Gastrocnemius medialis (tissue), 4 donors: ENCODE measurements around the gene ALPL. TPM values are rescaled to one million over a fixed set of nuclear protein-coding genes. Genes with fewer than 3 reads are reported as not detected.

ENCODE experiments used
- ATAC-seq, 2 donors: fragments of 150-250 bp; one replicate each; pipeline ENCODE4 v1.9.1; 2016
- DNase-seq, 2 donors: peaks; one replicate each; pipeline ENCODE4 v3.0.0-alpha.2; 2019
- H3K27ac ChIP-seq, 4 donors: fragments of 200-600 bp; sonication (generic); 1 replicate in 1 of 4; 2 replicates in 3 of 4; pipeline ENCODE4 v1.5.1; 2016 to 2018; ENCODE audit warnings: mild to moderate bottlenecking in 2 of 4, moderate library complexity in 1 of 4
- H3K27me3 ChIP-seq, 3 donors: fragments of 200-600 bp; sonication (generic) in 2 of 3; 1 replicate in 1 of 3; 2 replicates in 2 of 3; pipeline versions ENCODE4 v1.5.1 to v1.6.0; 2016 to 2019; ENCODE audit warnings: mild to moderate bottlenecking in 1 of 3, moderate library complexity in 1 of 3
- H3K36me3 ChIP-seq, 2 donors: fragments of 200-600 bp; sonication (generic) in 1 of 2; one replicate each; pipeline ENCODE4 v1.5.1; 2017 to 2018
- H3K4me1 ChIP-seq, 2 donors: fragments of 200-600 bp; sonication (generic) in 1 of 2; one replicate each; pipeline ENCODE4 v1.5.1; 2016 to 2017; ENCODE audit warnings: mild to moderate bottlenecking in 2 of 2
- H3K4me3 ChIP-seq, 4 donors: fragments of 200-600 bp; sonication (generic) in 3 of 4; 1 replicate in 1 of 4; 2 replicates in 3 of 4; pipeline ENCODE4 v1.5.1; 2016 to 2019; ENCODE audit warnings: mild to moderate bottlenecking in 2 of 4
- H3K9me3 ChIP-seq, 3 donors: fragments of 200-600 bp; sonication (generic) in 2 of 3; 1 replicate in 1 of 3; 2 replicates in 2 of 3; pipeline ENCODE4 v1.5.1; 2016 to 2019
- POLR2A ChIP-seq, 2 donors: fragments of 450-650 bp; IDR thresholded peaks; one replicate each; pipeline ENCODE4 v1.6.1; 2017; ENCODE audit warnings: antibody characterized with exemption in 2 of 2, mild to moderate bottlenecking in 2 of 2, moderate library complexity in 2 of 2
- in situ Hi-C, 4 donors: fragments of 200-750 bp; cut with MboI; loops; one replicate each; pipeline versions ENCODE4 v1.15.0 to v1.8.0; 2017; ENCODE audit warnings: low sequenced_read_pairs in 4 of 4
- intact Hi-C: fragments of 100-400 bp; cut with DNase I; formaldehyde crosslinking; loops from one replicate; pipeline ENCODE4 v1.15.1; 2023; ENCODE audit warnings: low total_unique reads
- total RNA-seq, 4 donors: library from RNA; depleted of rRNA; stranded (reverse); fragments of >200 nt; gene quantifications; one replicate each; pipeline versions ENCODE4 v1.1.0 to v1.2.3, GENCODE V29; 2016
- TF ChIP-seq, protein P1 (sequence below), 5 experiments: fragments of 450-650 bp in 3 of 5; fragments of 200-600 bp in 2 of 5; sonication (generic) in 2 of 5; IDR thresholded peaks in 4 of 5; conservative IDR thresholded peaks in 1 of 5; 1 replicate in 4 of 5; 2 replicates in 1 of 5; pipeline ENCODE4 v1.5.1; 2016 to 2019; ENCODE audit warnings: antibody characterized with exemption in 5 of 5, mild to moderate bottlenecking in 3 of 5, moderate library complexity in 3 of 5

ALPL gene
- total RNA-seq, 4 donors from 2014 or later: 0.90 to 3.6 (median 2.2) TPM

DNA sequence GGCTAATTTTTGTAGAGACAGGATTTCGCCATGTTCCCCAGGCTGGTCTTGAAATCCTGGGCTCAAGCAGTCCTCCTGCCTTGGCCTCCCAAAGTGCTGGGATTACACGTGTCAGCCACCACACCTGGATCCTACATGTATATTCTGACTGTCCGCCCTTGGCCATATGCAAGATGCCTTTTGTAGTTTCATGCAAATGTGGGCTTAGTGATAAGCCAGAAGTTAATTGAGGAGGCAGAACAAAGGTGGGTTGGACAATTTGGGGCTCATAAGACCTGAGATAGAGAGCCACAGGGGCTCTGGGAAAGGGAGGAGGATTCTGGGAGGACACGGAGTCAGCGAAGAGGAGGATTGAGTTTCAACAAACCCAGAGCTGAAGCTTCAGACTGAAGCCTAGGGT is 24.9 kb downstream of the ALPL start:
- in situ Hi-C loops: no loop called here
- Histone ChIP-seq H3K27ac (no peak overlapping the region), H3K36me3 (no peaks in the 10 kb centered on the region), H3K4me1 (no peaks in the 10 kb centered on the region), H3K27me3 (peaks cover 0 to 10% (median 4%) of the 10 kb centered on the region in 3 donors), H3K4me3 (no peak overlapping the region), H3K9me3 (no peaks in the 10 kb centered on the region)
- ATAC-seq (no peak), DNase-seq (no peak)
- TF ChIP-seq, protein P1, sequence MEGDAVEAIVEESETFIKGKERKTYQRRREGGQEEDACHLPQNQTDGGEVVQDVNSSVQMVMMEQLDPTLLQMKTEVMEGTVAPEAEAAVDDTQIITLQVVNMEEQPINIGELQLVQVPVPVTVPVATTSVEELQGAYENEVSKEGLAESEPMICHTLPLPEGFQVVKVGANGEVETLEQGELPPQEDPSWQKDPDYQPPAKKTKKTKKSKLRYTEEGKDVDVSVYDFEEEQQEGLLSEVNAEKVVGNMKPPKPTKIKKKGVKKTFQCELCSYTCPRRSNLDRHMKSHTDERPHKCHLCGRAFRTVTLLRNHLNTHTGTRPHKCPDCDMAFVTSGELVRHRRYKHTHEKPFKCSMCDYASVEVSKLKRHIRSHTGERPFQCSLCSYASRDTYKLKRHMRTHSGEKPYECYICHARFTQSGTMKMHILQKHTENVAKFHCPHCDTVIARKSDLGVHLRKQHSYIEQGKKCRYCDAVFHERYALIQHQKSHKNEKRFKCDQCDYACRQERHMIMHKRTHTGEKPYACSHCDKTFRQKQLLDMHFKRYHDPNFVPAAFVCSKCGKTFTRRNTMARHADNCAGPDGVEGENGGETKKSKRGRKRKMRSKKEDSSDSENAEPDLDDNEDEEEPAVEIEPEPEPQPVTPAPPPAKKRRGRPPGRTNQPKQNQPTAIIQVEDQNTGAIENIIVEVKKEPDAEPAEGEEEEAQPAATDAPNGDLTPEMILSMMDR (IDR thresholded peaks at IDR 0.05 in 4 of 5, conservative IDR thresholded peaks at IDR 0.05 in 1 of 5): no peak
- TF ChIP-seq POLR2A (IDR thresholded peaks at IDR 0.05): no peak
- intact Hi-C loops: no loop called here

DNA sequence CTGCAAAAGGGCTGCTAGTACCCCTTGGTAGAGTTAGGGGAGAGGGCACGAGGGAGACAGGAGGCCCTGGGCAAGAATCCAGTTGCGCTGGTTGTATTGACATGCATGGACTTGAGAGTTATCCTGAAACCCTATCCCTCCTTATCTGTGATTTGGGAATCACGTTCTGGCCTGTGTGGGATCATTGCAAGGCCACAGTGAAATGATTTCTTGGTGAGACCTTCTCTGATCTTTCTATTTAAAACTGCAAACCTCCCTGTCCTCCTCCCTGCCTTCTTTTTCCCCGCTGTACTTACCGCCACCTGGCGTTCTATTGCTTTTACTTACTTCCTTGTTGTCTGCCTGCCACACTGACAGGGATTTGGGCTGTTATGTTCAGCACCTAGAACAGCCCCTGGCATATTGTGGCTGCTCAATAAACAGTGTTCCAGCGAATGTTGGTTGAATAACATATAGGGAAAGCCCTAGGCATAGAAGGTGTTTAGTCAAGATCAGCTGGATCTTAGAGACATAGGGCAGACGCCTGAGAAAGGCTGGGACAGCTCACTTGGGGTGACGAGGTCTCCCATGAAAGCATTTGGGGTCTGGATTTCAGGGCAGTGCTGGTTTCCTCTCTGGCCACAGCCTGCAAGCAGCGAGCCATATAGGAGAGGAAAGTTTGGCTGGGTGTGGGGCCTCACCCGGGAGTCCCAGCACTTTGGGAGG is 25.6 kb downstream of the ALPL start:
- Histone ChIP-seq H3K4me1 (no peaks in the 10 kb centered on the region), H3K4me3 (no peak overlapping the region), H3K27me3 (peaks cover 0 to 4% (median 4%) of the 10 kb centered on the region in 3 donors), H3K36me3 (no peaks in the 10 kb centered on the region), H3K9me3 (no peaks in the 10 kb centered on the region), H3K27ac (no peak overlapping the region)
- no peak for ATAC-seq
- no peak for TF ChIP-seq POLR2A (IDR thresholded peaks at IDR 0.05)
- TF ChIP-seq, protein P1 (IDR thresholded peaks at IDR 0.05 in 4 of 5, conservative IDR thresholded peaks at IDR 0.05 in 1 of 5): no peak
- intact Hi-C loops: no loop called here
- in situ Hi-C loops: no loop called here
- DNase-seq: no peak

- intact Hi-C loops (no loop called here), in situ Hi-C loops (no loop called here)
- no peak overlapping the region for H3K4me3 ChIP-seq
- H3K36me3 ChIP-seq: no peaks in the 10 kb centered on the region
- peaks cover 0 to 7% (median 4%) of the 10 kb centered on the region in 3 donors for H3K27me3 ChIP-seq
- H3K9me3 ChIP-seq: no peaks in the 10 kb centered on the region
- DNase-seq (no peak), ATAC-seq (no peak)
- H3K27ac ChIP-seq: no peak overlapping the region
- H3K4me1 ChIP-seq: no peaks in the 10 kb centered on the region
- TF ChIP-seq POLR2A (IDR thresholded peaks at IDR 0.05): no peak
- TF ChIP-seq, protein P1 (IDR thresholded peaks at IDR 0.05 in 4 of 5, conservative IDR thresholded peaks at IDR 0.05 in 1 of 5): no peak
Observed at GRCh38 chr1:21536218-21536617, 27.0 kb downstream of the ALPL start.

GRCh38 chr1:21537511-21537931 is 28.3 kb downstream of the ALPL start:
- Histone ChIP-seq H3K36me3 (no peaks in the 10 kb centered on the region), H3K4me3 (no peak overlapping the region), H3K4me1 (no peaks in the 10 kb centered on the region), H3K27me3 (peaks cover 0 to 8% (median 4%) of the 10 kb centered on the region in 3 donors), H3K9me3 (no peaks in the 10 kb centered on the region), H3K27ac (peak overlapping the region in 3 of 4 donors; percentile 13 to 49 (median 24))
- TF ChIP-seq POLR2A (IDR thresholded peaks at IDR 0.05): no peak
- TF ChIP-seq, protein P1 (IDR thresholded peaks at IDR 0.05 in 4 of 5, conservative IDR thresholded peaks at IDR 0.05 in 1 of 5): no peak
- no peak for ATAC-seq
- no peak for DNase-seq
- intact Hi-C loops (no loop called here), in situ Hi-C loops (no loop called here)
